ENCODE data around the gene USP34. TPM values are rescaled to one million over a fixed set of nuclear protein-coding genes. Genes with fewer than 3 reads are reported as not detected.

The USP34 gene
- polyA plus RNA-seq, 2 donors = 32.2 to 40.4 TPM

DNA sequence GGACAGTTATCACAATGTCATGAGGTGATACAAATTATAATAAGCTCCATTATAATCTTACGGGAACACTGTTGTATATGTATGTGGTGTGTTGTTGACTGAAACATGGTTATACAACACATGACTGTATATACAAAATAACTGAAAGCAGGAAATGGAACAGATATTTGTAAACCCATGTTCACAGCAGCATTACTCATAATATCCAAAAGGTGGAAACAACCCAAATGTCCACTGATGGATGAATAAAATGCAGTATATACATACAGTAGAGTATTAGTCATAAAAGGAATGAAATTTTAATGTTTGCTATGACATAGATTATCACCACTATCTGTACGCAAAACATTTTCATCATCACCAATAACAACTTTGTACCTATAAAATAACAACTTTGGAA is 107.3 kb downstream of the USP34 start:
- Histone ChIP-seq H3K4me3 (ENCODE audit: low read depth in 1 of 2, low read length in 2 of 2) (no peak overlapping the region), H3K27ac (ENCODE audit: low read depth in 2 of 2, low read length in 1 of 2) (no peak overlapping the region), H3K4me1 (ENCODE audit: control insufficient read depth in 2 of 2, insufficient read depth in 2 of 2, low read length in 1 of 2) (no peaks in the 10 kb centered on the region), H3K27me3 (ENCODE audit: control insufficient read depth in 1 of 2, insufficient read depth in 2 of 2, low read length in 2 of 2) (no peaks in the 10 kb centered on the region), H3K36me3 (ENCODE audit: control insufficient read depth in 2 of 2, insufficient read depth in 2 of 2, low read length in 1 of 2) (peaks cover 0 to 5% of the 10 kb centered on the region in 2 donors), H3K9me3 (ENCODE audit: control insufficient read depth in 2 of 2, insufficient read depth in 1 of 2, low read depth in 1 of 2, low read length in 1 of 2) (no peaks in the 10 kb centered on the region)
- 96% methylated on average over 2 of the region's 2 CpGs for WGBS, 2 donors

DNA sequence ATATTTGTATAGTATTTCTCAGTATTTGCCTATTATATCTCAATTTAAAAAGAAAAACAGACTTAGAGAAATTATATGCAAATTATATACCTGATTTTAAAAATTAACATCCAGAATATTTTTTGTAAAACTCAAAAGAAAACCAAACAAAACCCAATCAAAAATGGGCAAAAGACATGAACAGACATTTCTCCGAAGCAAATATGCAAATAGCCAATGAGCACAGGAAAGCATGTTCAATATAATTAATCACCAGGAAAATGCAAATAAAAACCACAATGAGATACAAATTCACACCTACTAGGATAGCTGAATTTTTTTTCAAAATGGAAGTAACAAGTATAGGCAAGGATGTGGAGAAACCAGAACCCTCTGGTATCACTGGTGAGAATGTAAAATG is 108.0 kb downstream of the USP34 start:
- H3K4me3 ChIP-seq (ENCODE audit: low read depth in 1 of 2, low read length in 2 of 2) = no peak overlapping the region

DNA sequence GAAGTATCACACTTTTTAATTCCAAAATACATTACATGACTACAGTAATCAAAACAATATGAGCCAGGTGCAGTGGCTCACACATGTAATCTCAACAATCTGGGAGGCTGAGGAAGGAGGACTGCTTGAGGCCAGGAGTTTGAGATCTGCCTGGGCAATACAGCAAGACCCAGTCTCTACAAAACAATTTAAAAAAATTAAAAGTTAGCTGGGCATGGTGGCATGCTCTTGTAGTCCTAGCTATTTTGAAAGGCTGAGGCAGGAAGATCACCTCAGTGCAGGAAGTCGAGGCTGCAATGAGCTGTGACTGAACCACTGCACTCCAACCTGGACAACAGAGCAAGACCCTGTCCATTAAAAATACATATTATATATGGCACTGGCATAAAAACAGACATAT is 109.8 kb downstream of the USP34 start:
- H3K36me3 ChIP-seq (ENCODE audit: control insufficient read depth in 2 of 2, insufficient read depth in 2 of 2, low read length in 1 of 2) = no peaks in the 10 kb centered on the region
- no peak overlapping the region for H3K4me3 ChIP-seq (ENCODE audit: low read depth in 1 of 2, low read length in 2 of 2)
- H3K4me1 ChIP-seq (ENCODE audit: control insufficient read depth in 2 of 2, insufficient read depth in 2 of 2, low read length in 1 of 2) = no peaks in the 10 kb centered on the region
- 95 to 98% methylated on average over 1 of the region's 1 CpG for WGBS, 2 donors
- no peaks in the 10 kb centered on the region for H3K9me3 ChIP-seq (ENCODE audit: control insufficient read depth in 2 of 2, insufficient read depth in 1 of 2, low read depth in 1 of 2, low read length in 1 of 2)
- H3K27ac ChIP-seq (ENCODE audit: low read depth in 2 of 2, low read length in 1 of 2) = no peak overlapping the region
- no peaks in the 10 kb centered on the region for H3K27me3 ChIP-seq (ENCODE audit: control insufficient read depth in 1 of 2, insufficient read depth in 2 of 2, low read length in 2 of 2)

More for the DNA sequence above, 108.0 kb downstream of the USP34 start:
- peaks cover 0 to 2% of the 10 kb centered on the region in 2 donors for H3K36me3 ChIP-seq (ENCODE audit: control insufficient read depth in 2 of 2, insufficient read depth in 2 of 2, low read length in 1 of 2)
- no peaks in the 10 kb centered on the region for H3K4me1 ChIP-seq (ENCODE audit: control insufficient read depth in 2 of 2, insufficient read depth in 2 of 2, low read length in 1 of 2)
- no peak overlapping the region for H3K27ac ChIP-seq (ENCODE audit: low read depth in 2 of 2, low read length in 1 of 2)
- no peaks in the 10 kb centered on the region for H3K27me3 ChIP-seq (ENCODE audit: control insufficient read depth in 1 of 2, insufficient read depth in 2 of 2, low read length in 2 of 2)
- WGBS, 2 donors = 97 to 98% methylated on average over 1 of the region's 1 CpG
- H3K9me3 ChIP-seq (ENCODE audit: control insufficient read depth in 2 of 2, insufficient read depth in 1 of 2, low read depth in 1 of 2, low read length in 1 of 2) = no peaks in the 10 kb centered on the region

DNA sequence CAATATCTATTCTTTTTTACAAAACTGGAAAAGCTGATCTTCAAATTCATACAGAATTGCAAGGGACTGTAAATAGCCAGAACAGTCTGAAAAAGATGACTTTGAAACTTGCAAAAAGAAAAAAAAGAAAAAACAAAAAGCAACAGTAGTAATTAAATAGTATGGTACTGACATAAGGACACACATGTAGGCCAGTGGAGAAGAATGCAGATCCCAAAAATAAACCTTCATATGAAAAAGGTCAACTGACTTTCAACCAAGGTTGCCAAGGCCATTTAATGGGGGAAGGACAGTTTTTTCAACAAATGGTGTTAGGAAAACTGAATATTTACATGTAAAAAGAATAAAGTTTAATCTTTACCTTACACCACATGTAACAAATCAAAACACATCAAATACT is 111.8 kb downstream of the USP34 start:
- no peak overlapping the region for H3K27ac ChIP-seq (ENCODE audit: low read depth in 2 of 2, low read length in 1 of 2)
- H3K4me3 ChIP-seq (ENCODE audit: low read depth in 1 of 2, low read length in 2 of 2) = no peak overlapping the region
- no peaks in the 10 kb centered on the region for H3K27me3 ChIP-seq (ENCODE audit: control insufficient read depth in 1 of 2, insufficient read depth in 2 of 2, low read length in 2 of 2)
- H3K36me3 ChIP-seq (ENCODE audit: control insufficient read depth in 2 of 2, insufficient read depth in 2 of 2, low read length in 1 of 2) = peaks cover 0 to 7% of the 10 kb centered on the region in 2 donors
- no peaks in the 10 kb centered on the region for H3K4me1 ChIP-seq (ENCODE audit: control insufficient read depth in 2 of 2, insufficient read depth in 2 of 2, low read length in 1 of 2)
- peaks cover 3 to 4% of the 10 kb centered on the region in 2 donors for H3K9me3 ChIP-seq (ENCODE audit: control insufficient read depth in 2 of 2, insufficient read depth in 1 of 2, low read depth in 1 of 2, low read length in 1 of 2)

DNA sequence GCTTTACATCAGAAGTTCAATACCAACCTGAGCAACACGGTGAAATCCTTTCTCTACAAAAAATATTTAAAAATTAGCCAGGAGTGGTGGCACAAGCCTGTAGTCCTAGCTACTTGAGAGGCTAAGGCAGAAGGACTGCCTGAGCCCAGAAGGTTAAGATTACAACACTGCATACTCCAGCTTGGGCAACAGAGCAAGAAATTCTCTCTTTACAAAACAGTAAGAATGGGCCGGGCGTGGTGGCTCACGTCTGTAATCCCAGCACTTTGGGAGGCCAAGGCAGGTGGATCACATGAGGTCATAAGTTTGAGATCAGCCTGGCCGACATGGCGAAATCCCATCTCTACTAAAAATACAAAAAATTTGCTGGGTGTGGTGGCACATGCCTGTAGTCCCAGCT is 113.2 kb downstream of the USP34 start:
- H3K27me3 ChIP-seq (ENCODE audit: control insufficient read depth in 1 of 2, insufficient read depth in 2 of 2, low read length in 2 of 2) = no peaks in the 10 kb centered on the region
- WGBS, 2 donors = 79 to 83% methylated on average over 6 of the region's 6 CpGs
- H3K4me3 ChIP-seq (ENCODE audit: low read depth in 1 of 2, low read length in 2 of 2) = no peak overlapping the region
- H3K9me3 ChIP-seq (ENCODE audit: control insufficient read depth in 2 of 2, insufficient read depth in 1 of 2, low read depth in 1 of 2, low read length in 1 of 2) = peaks cover 4 to 6% of the 10 kb centered on the region in 2 donors
- peaks cover 0 to 7% of the 10 kb centered on the region in 2 donors for H3K36me3 ChIP-seq (ENCODE audit: control insufficient read depth in 2 of 2, insufficient read depth in 2 of 2, low read length in 1 of 2)
- no peaks in the 10 kb centered on the region for H3K4me1 ChIP-seq (ENCODE audit: control insufficient read depth in 2 of 2, insufficient read depth in 2 of 2, low read length in 1 of 2)
- H3K27ac ChIP-seq (ENCODE audit: low read depth in 2 of 2, low read length in 1 of 2) = no peak overlapping the region

DNA sequence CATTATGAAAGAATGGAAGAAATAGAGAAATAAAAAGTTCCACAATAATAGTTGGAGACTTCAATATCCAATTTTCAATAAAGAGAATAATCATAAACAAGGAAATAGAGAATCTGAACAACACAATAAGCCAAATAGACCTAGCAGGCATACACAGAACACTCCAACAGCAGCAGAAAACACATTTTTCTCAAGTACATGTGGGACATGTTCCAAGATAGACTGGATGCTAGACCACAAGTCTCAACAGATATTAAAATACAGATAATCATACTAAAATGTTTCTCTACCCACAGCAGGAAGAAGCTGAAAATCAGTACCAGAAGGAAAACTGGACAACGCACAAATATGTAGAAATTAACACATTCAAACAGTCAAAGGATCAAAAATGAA is 113.9 kb downstream of the USP34 start:
- Histone ChIP-seq H3K27ac (ENCODE audit: low read depth in 2 of 2, low read length in 1 of 2) (no peak overlapping the region), H3K4me1 (ENCODE audit: control insufficient read depth in 2 of 2, insufficient read depth in 2 of 2, low read length in 1 of 2) (no peaks in the 10 kb centered on the region), H3K27me3 (ENCODE audit: control insufficient read depth in 1 of 2, insufficient read depth in 2 of 2, low read length in 2 of 2) (no peaks in the 10 kb centered on the region), H3K4me3 (ENCODE audit: low read depth in 1 of 2, low read length in 2 of 2) (no peak overlapping the region), H3K36me3 (ENCODE audit: control insufficient read depth in 2 of 2, insufficient read depth in 2 of 2, low read length in 1 of 2) (peaks cover 0 to 7% of the 10 kb centered on the region in 2 donors), H3K9me3 (ENCODE audit: control insufficient read depth in 2 of 2, insufficient read depth in 1 of 2, low read depth in 1 of 2, low read length in 1 of 2) (peaks cover 4 to 6% of the 10 kb centered on the region in 2 donors)
- 68 to 78% methylated on average over 1 of the region's 1 CpG for WGBS, 2 donors

DNA sequence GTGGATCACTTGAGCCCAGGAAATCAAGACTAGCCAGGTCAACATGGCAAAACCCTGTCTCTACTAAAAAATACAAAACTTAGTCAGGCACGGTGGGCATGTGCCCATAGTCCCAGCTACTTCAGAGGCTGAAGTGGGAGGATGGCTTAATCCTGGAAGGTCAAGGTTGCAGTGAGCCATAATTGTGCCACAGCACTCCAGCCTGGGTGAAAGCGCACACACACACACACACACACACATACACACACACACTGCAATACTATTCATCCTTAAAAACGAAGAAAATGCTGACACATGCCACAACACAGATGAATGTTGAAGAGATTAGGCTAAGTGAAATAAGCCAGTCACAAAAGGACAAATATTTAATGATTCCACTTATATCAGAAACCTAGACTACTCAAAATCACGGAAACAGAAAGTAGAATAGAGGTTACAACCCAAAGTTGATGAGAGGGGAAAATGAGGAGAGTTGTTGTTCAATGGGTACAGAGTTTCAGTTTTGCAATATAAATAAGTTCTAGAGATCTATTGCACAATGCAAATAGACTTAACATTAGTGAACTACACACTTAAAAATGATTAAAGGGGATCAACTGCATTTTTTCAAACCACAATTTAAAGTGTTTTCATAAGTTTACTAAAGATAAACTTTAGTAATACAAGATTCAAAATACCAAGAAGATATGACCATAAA is 114.5 kb downstream of the USP34 start:
- WGBS, 2 donors = 63 to 67% methylated on average over 4 of the region's 4 CpGs
- peak overlapping the region in 1 of 2 donors; percentile 4 for H3K27ac ChIP-seq (ENCODE audit: low read depth in 2 of 2, low read length in 1 of 2)
- no peak overlapping the region for H3K4me3 ChIP-seq (ENCODE audit: low read depth in 1 of 2, low read length in 2 of 2)

DNA sequence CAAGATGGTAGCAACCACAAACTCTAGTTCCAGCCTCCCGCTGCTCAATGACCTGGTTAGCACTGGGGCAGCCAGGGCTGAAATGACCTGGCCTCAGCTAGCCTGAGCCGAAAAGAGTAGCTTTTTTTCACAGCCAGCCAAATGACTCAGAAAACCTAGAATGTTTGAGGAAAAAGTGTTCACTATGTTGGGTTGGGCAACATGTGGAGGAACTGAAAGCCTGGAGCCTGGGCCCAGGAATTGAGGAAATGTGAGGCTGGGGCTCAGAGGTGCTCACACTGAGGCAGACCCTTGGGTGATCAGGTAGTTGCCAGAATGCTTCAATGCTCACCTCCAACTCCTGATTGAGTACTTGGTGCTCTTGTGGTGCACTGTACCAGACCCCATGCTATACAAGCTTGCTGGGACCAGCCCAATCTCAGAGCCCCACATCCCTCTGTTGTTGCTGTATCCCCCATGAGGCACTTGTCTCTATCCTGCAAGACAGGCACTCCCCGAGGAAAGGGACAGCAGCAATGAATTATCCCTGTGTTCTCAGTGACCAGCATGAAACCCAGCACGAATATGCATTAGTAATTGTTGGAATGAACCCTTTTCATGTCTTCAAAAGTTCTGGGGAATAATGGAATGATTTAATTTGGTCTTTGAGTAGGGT is 116.2 kb downstream of the USP34 start:
- Histone ChIP-seq H3K4me1 (ENCODE audit: control insufficient read depth in 2 of 2, insufficient read depth in 2 of 2, low read length in 1 of 2) (no peaks in the 10 kb centered on the region), H3K27ac (ENCODE audit: low read depth in 2 of 2, low read length in 1 of 2) (no peak overlapping the region), H3K36me3 (ENCODE audit: control insufficient read depth in 2 of 2, insufficient read depth in 2 of 2, low read length in 1 of 2) (peaks cover 0 to 7% of the 10 kb centered on the region in 2 donors), H3K4me3 (ENCODE audit: low read depth in 1 of 2, low read length in 2 of 2) (no peak overlapping the region), H3K27me3 (ENCODE audit: control insufficient read depth in 1 of 2, insufficient read depth in 2 of 2, low read length in 2 of 2) (no peaks in the 10 kb centered on the region), H3K9me3 (ENCODE audit: control insufficient read depth in 2 of 2, insufficient read depth in 1 of 2, low read depth in 1 of 2, low read length in 1 of 2) (peaks cover 4 to 6% of the 10 kb centered on the region in 2 donors)
- 95 to 97% methylated on average over 4 of the region's 4 CpGs for WGBS, 2 donors

More for the DNA sequence above, 114.5 kb downstream of the USP34 start:
- Histone ChIP-seq H3K36me3 (ENCODE audit: control insufficient read depth in 2 of 2, insufficient read depth in 2 of 2, low read length in 1 of 2) (peaks cover 0 to 7% of the 10 kb centered on the region in 2 donors), H3K9me3 (ENCODE audit: control insufficient read depth in 2 of 2, insufficient read depth in 1 of 2, low read depth in 1 of 2, low read length in 1 of 2) (peaks cover 4 to 6% of the 10 kb centered on the region in 2 donors), H3K4me1 (ENCODE audit: control insufficient read depth in 2 of 2, insufficient read depth in 2 of 2, low read length in 1 of 2) (no peaks in the 10 kb centered on the region), H3K27me3 (ENCODE audit: control insufficient read depth in 1 of 2, insufficient read depth in 2 of 2, low read length in 2 of 2) (no peaks in the 10 kb centered on the region)

DNA sequence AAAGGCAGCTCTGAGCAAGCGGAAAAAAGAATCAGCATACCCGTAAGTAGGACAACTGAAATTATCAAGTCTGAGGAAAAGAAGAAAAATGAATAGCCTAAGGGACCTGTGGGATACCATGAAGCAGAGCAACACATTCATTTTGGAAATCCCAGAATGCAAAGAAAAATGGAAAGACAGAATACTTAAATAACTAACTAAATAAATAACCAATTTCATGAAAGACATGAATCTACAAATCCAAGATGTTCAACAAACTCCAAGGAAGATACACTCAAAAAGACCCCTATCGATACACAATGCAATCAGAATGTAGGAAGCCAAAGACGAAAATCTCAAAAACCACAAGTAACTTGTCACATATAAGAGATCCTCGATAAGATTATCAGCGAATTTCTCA is 117.0 kb downstream of the USP34 start:
- WGBS, 2 donors = 98 to 99% methylated on average over 6 of the region's 6 CpGs
- Histone ChIP-seq H3K9me3 (ENCODE audit: control insufficient read depth in 2 of 2, insufficient read depth in 1 of 2, low read depth in 1 of 2, low read length in 1 of 2) (peaks cover 4 to 6% of the 10 kb centered on the region in 2 donors), H3K27ac (ENCODE audit: low read depth in 2 of 2, low read length in 1 of 2) (no peak overlapping the region), H3K27me3 (ENCODE audit: control insufficient read depth in 1 of 2, insufficient read depth in 2 of 2, low read length in 2 of 2) (no peaks in the 10 kb centered on the region), H3K4me3 (ENCODE audit: low read depth in 1 of 2, low read length in 2 of 2) (no peak overlapping the region), H3K36me3 (ENCODE audit: control insufficient read depth in 2 of 2, insufficient read depth in 2 of 2, low read length in 1 of 2) (peaks cover 0 to 7% of the 10 kb centered on the region in 2 donors), H3K4me1 (ENCODE audit: control insufficient read depth in 2 of 2, insufficient read depth in 2 of 2, low read length in 1 of 2) (no peaks in the 10 kb centered on the region)

DNA sequence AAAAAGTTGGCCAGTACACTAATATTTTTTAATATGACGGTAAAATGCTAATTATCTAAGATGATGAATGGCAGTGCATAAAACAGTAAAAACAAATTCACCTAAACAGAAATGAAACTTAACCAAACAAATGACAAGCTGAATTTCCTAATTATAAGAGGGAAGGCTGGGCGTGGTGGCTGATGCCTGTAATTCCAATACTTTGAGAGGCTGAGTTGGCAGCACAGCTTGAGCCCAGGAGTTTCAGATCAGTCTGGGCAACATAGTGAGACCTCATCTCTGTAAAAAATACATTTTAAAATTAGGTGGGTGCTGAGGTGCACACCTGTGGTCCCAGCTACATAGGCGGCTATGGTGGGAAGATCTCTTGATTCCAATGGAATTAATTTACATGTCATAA is 120.1 kb downstream of the USP34 start:
- no peak overlapping the region for H3K4me3 ChIP-seq (ENCODE audit: low read depth in 1 of 2, low read length in 2 of 2)
- H3K27ac ChIP-seq (ENCODE audit: low read depth in 2 of 2, low read length in 1 of 2) = no peak overlapping the region
- H3K27me3 ChIP-seq (ENCODE audit: control insufficient read depth in 1 of 2, insufficient read depth in 2 of 2, low read length in 2 of 2) = no peaks in the 10 kb centered on the region
- no peaks in the 10 kb centered on the region for H3K4me1 ChIP-seq (ENCODE audit: control insufficient read depth in 2 of 2, insufficient read depth in 2 of 2, low read length in 1 of 2)
- WGBS, 2 donors = 60 to 67% methylated on average over 3 of the region's 3 CpGs
- peaks cover 7% of the 10 kb centered on the region in 2 donors for H3K36me3 ChIP-seq (ENCODE audit: control insufficient read depth in 2 of 2, insufficient read depth in 2 of 2, low read length in 1 of 2)
- H3K9me3 ChIP-seq (ENCODE audit: control insufficient read depth in 2 of 2, insufficient read depth in 1 of 2, low read depth in 1 of 2, low read length in 1 of 2) = peaks cover 4 to 6% of the 10 kb centered on the region in 2 donors
